ENCODE measurements around the gene LAS1L. TPM values are rescaled to one million over a fixed set of nuclear protein-coding genes. Genes with fewer than 3 reads are reported as not detected.

LAS1L gene
- total and polyA plus RNA-seq, 2 donors (not counting 3 experiments of a cell fraction or from before 2014, with no cell fraction given): 22.9 to 34.2 TPM

- no TSS peak for BruUV-seq (replicated peaks)
- H3K4me3 ChIP-seq (replicated peaks in 1 of 3; ENCODE audit: insufficient read depth in 1 of 3, low read depth in 1 of 3, low read length in 3 of 3): no peak overlapping the region
- DNase-seq (ENCODE audit: low read depth, low spot score): no peak
- no peak overlapping the region for H2AFZ ChIP-seq (ENCODE audit: low read depth, low read length)
- no peaks in the 10 kb centered on the region for H3K27me3 ChIP-seq (ENCODE audit: control insufficient read depth in 2 of 2, insufficient read depth in 2 of 2, low read length in 2 of 2)
- no peak overlapping the region for H3K9ac ChIP-seq (replicated peaks; ENCODE audit: extremely low read depth, insufficient read depth, low read length)
- FAIRE-seq: no peak
- TF ChIP-seq JUN (IDR thresholded peaks at IDR 0.05; ENCODE audit: borderline replicate concordance, insufficient read depth, insufficient read length, low read depth): no peak
- POLR2A ChIA-PET: no interaction called here
- no peak overlapping the region for H3K27ac ChIP-seq (ENCODE audit: insufficient read depth, low read depth, low read length)
- no peaks in the 10 kb centered on the region for H3K4me1 ChIP-seq (ENCODE audit: control insufficient read depth, extremely low read depth, insufficient read depth, low read length)
- no peaks in the 10 kb centered on the region for H4K20me1 ChIP-seq (replicated peaks; ENCODE audit: control insufficient read depth, extremely low read depth, insufficient read depth, low read length)
- no peaks in the 10 kb centered on the region for H3K9me1 ChIP-seq (replicated peaks; ENCODE audit: control insufficient read depth, extremely low read depth, insufficient read depth, low read length)
- H3K4me2 ChIP-seq (ENCODE audit: insufficient read depth, low read length): no peak overlapping the region
- intact Hi-C loops (cut with micrococcal nuclease): no loop called here
- CTCF ChIA-PET: interaction anchor here (1.6 kb wide), 1 partner anchor 11 kb away, joined by 6 read pairs; no protein-coding TSS in a partner anchor
- no peaks in the 10 kb centered on the region for H3K9me3 ChIP-seq (replicated peaks; ENCODE audit: control insufficient read depth, insufficient read depth, low read length)
- H3K36me3 ChIP-seq (ENCODE audit: control insufficient read depth in 2 of 2, extremely low read depth in 1 of 2, insufficient read depth in 2 of 2, low read length in 2 of 2): peaks cover 3 to 12% of the 10 kb centered on the region in 2 experiments
- no peaks in the 10 kb centered on the region for H3K79me2 ChIP-seq (ENCODE audit: control insufficient read depth, insufficient read depth, low read length)
- dilution Hi-C loops (cut with MboI; ENCODE audit: extremely low pct_ligation_motif_present, low sequenced_read_pairs): no loop called here
Measured at GRCh38 chrX:65517923-65518322, 16.7 kb downstream of the LAS1L start.

- ChIA-PET POLR2A (no interaction called here), CTCF (no interaction called here)
- Histone ChIP-seq H3K4me2 (ENCODE audit: insufficient read depth, low read length) (no peak overlapping the region), H3K9me3 (replicated peaks; ENCODE audit: control insufficient read depth, insufficient read depth, low read length) (no peaks in the 10 kb centered on the region), H3K36me3 (ENCODE audit: control insufficient read depth in 2 of 2, extremely low read depth in 1 of 2, insufficient read depth in 2 of 2, low read length in 2 of 2) (peaks cover 0 to 9% of the 10 kb centered on the region in 2 experiments), H3K4me3 (replicated peaks in 1 of 3; ENCODE audit: insufficient read depth in 1 of 3, low read depth in 1 of 3, low read length in 3 of 3) (no peak overlapping the region), H4K20me1 (replicated peaks; ENCODE audit: control insufficient read depth, extremely low read depth, insufficient read depth, low read length) (no peaks in the 10 kb centered on the region), H3K79me2 (ENCODE audit: control insufficient read depth, insufficient read depth, low read length) (no peaks in the 10 kb centered on the region), H3K9ac (replicated peaks; ENCODE audit: extremely low read depth, insufficient read depth, low read length) (no peak overlapping the region), H3K27ac (ENCODE audit: insufficient read depth, low read depth, low read length) (no peak overlapping the region), H2AFZ (ENCODE audit: low read depth, low read length) (no peak overlapping the region), H3K9me1 (replicated peaks; ENCODE audit: control insufficient read depth, extremely low read depth, insufficient read depth, low read length) (no peaks in the 10 kb centered on the region), H3K4me1 (ENCODE audit: control insufficient read depth, extremely low read depth, insufficient read depth, low read length) (no peaks in the 10 kb centered on the region), H3K27me3 (ENCODE audit: control insufficient read depth in 2 of 2, insufficient read depth in 2 of 2, low read length in 2 of 2) (no peaks in the 10 kb centered on the region)
- dilution Hi-C loops (cut with MboI; ENCODE audit: extremely low pct_ligation_motif_present, low sequenced_read_pairs) (no loop called here), intact Hi-C loops (cut with micrococcal nuclease) (no loop called here)
- FAIRE-seq: peak; percentile 49
- no TSS peak for BruUV-seq (replicated peaks)
- no peak for TF ChIP-seq POLR2A (IDR thresholded peaks at IDR 0.05; ENCODE audit: low read depth, low read length)
- TF ChIP-seq POLR2AphosphoS5 (IDR thresholded peaks at IDR 0.05; ENCODE audit: insufficient read depth, low read depth, low read length): no peak
- TF ChIP-seq EZH2 (IDR thresholded peaks at IDR 0.05; ENCODE audit: borderline replicate concordance, low read depth, low read length, severe bottlenecking): no peak
- no peak for TF ChIP-seq MAX (IDR thresholded peaks at IDR 0.05; ENCODE audit: insufficient read depth, insufficient read length)
- TF ChIP-seq CTCF (IDR thresholded peaks at IDR 0.05; ENCODE audit: extremely low read depth in 1 of 2, insufficient read depth in 1 of 2, low read depth in 1 of 2, low read length in 2 of 2): no peak
- no peak for TF ChIP-seq GATA2 (IDR thresholded peaks at IDR 0.05; ENCODE audit: insufficient read depth, insufficient read length, low read depth, low read length)
- no peak for TF ChIP-seq JUN (IDR thresholded peaks at IDR 0.05; ENCODE audit: borderline replicate concordance, insufficient read depth, insufficient read length, low read depth)
- no peak for TF ChIP-seq MYC (IDR thresholded peaks at IDR 0.05; ENCODE audit: low read depth, low read length)
- TF ChIP-seq FOS (IDR thresholded peaks at IDR 0.05; ENCODE audit: borderline replicate concordance, insufficient read depth, low read length): no peak
- DNase-seq (ENCODE audit: low read depth, low spot score): no peak
Measured at GRCh38 chrX:65516756-65517155, 17.8 kb downstream of the LAS1L start.

Data from endothelial cell of umbilical vein (primary cell).